Endothelial cell of umbilical vein (primary cell): ENCODE results near the gene SEMA4D. TPM values are rescaled to one million over a fixed set of nuclear protein-coding genes. Genes with fewer than 3 reads are reported as not detected.

ENCODE experiments used
- BruUV-seq: library from RNA; stranded (reverse); fragments of 400-500 nt; replicated peaks from 2 replicates; lab custom pipeline; 2021; lab: Mats Ljungman, UMichigan
- CTCF ChIA-PET: fragments of 300-600, 350-600 bp; sonication (Branson Sonifier 250); formaldehyde crosslinking; loops from one replicate; lab custom pipeline; 2021; ENCODE audit warnings: antibody characterized with exemption, inconsistent platforms; lab: Charles Lee
- POLR2A ChIA-PET: fragments of 300-600, 350-600 bp; sonication (Branson Sonifier 250); formaldehyde crosslinking; loops from one replicate; lab custom pipeline; 2021; ENCODE audit warnings: antibody characterized with exemption, inconsistent platforms; lab: Charles Lee
- DNase-seq: peaks from one replicate; pipeline ENCODE4 v3.0.0-alpha.2; 2011; ENCODE audit warnings: low read depth, low spot score
- FAIRE-seq: peaks from 2 replicates; lab custom pipeline; 2011; peaks lifted over from hg19 to GRCh38; lab: Jason Lieb, UNC
- H2AFZ ChIP-seq: 2 replicates; pipeline ENCODE4 v1.6.0; 2012; ENCODE audit warnings: low read depth, low read length, control low read depth, inconsistent platforms
- H3K27ac ChIP-seq: 2 replicates; pipeline ENCODE4 v1.5.1; 2011; ENCODE audit warnings: low read depth, mild to moderate bottlenecking, control low read depth, low read length, moderate library complexity; ENCODE audit not compliant: insufficient read depth
- H3K27me3 ChIP-seq, 2 experiments: 2 replicates each; pipeline versions ENCODE4 v1.6.0 to v1.6.1; 2011; ENCODE audit warnings: low read length in 2 of 2, mixed read lengths in 1 of 2; ENCODE audit not compliant: control insufficient read depth in 2 of 2, insufficient read depth in 2 of 2
- H3K36me3 ChIP-seq, 2 experiments: 2 replicates in 1 of 2; 3 replicates in 1 of 2; pipeline ENCODE4 v1.5.1; 2011; ENCODE audit warnings: low read length in 2 of 2, mild to moderate bottlenecking in 1 of 2, moderate library complexity in 1 of 2; ENCODE audit not compliant: control insufficient read depth in 2 of 2, insufficient read depth in 2 of 2; ENCODE audit errors: extremely low read depth in 1 of 2
- H3K4me1 ChIP-seq: 3 replicates; pipeline ENCODE4 v1.5.1; 2011; ENCODE audit warnings: mild to moderate bottlenecking, low read length; ENCODE audit not compliant: control insufficient read depth, insufficient read depth; ENCODE audit errors: extremely low read depth
- H3K4me2 ChIP-seq: 2 replicates; pipeline ENCODE4 v1.6.1; 2011; ENCODE audit warnings: low read length, control low read depth, mixed read lengths; ENCODE audit not compliant: insufficient read depth
- H3K4me3 ChIP-seq, 3 experiments: fragments of 200-600 bp in 1 of 3; sonication (generic), shearing (Covaris generic) in 1 of 3; replicated peaks in 1 of 3; 2 replicates each; pipeline ENCODE4 v1.5.1; 2011 to 2016; ENCODE audit warnings: control low read depth in 3 of 3, low read length in 3 of 3, mild to moderate bottlenecking in 2 of 3, inconsistent platforms in 1 of 3, low read depth in 1 of 3, moderate library complexity in 1 of 3; ENCODE audit not compliant: insufficient read depth in 1 of 3
- H3K79me2 ChIP-seq: 2 replicates; pipeline ENCODE4 v1.6.0; 2012; ENCODE audit warnings: low read length, inconsistent platforms; ENCODE audit not compliant: control insufficient read depth, insufficient read depth
- H3K9ac ChIP-seq: replicated peaks from 2 replicates; pipeline ENCODE3; 2011; ENCODE audit warnings: low read length, control low read depth; ENCODE audit not compliant: insufficient read depth; ENCODE audit errors: extremely low read depth
- H3K9me1 ChIP-seq: replicated peaks from 3 replicates; pipeline ENCODE4 v1.6.0; 2011; ENCODE audit warnings: mild to moderate bottlenecking, low read length; ENCODE audit not compliant: control insufficient read depth, insufficient read depth; ENCODE audit errors: extremely low read depth
- H3K9me3 ChIP-seq: replicated peaks from 2 replicates; pipeline ENCODE4 v1.5.1; 2012; ENCODE audit warnings: low read length, inconsistent platforms; ENCODE audit not compliant: control insufficient read depth, insufficient read depth
- H4K20me1 ChIP-seq: replicated peaks from 2 replicates; pipeline ENCODE3; 2011; ENCODE audit warnings: mild to moderate bottlenecking, low read length; ENCODE audit not compliant: control insufficient read depth, insufficient read depth; ENCODE audit errors: extremely low read depth
- CTCF ChIP-seq, 2 donors: IDR thresholded peaks; 1 replicate in 1 of 2; 2 replicates in 1 of 2; pipeline ENCODE4 v1.5.1; 2011; ENCODE audit warnings: low read length in 2 of 2, mild to moderate bottlenecking in 2 of 2, moderate library complexity in 2 of 2, control low read depth in 1 of 2, inconsistent platforms in 1 of 2, low read depth in 1 of 2; ENCODE audit not compliant: insufficient read depth in 1 of 2; ENCODE audit errors: extremely low read depth in 1 of 2
- EZH2 ChIP-seq: IDR thresholded peaks from 2 replicates; pipeline ENCODE4 v1.6.1; 2012; ENCODE audit warnings: borderline replicate concordance, low read depth, mild to moderate bottlenecking, moderate library complexity, low read length, inconsistent platforms; ENCODE audit not compliant: severe bottlenecking
- FOS ChIP-seq: IDR thresholded peaks from 2 replicates; pipeline ENCODE4 v1.6.1; 2011; ENCODE audit warnings: mild to moderate bottlenecking, low read length, moderate library complexity, borderline replicate concordance; ENCODE audit not compliant: insufficient read depth
- GATA2 ChIP-seq: IDR thresholded peaks from 2 replicates; pipeline ENCODE4 v1.7.0; 2011; ENCODE audit warnings: low read depth, mild to moderate bottlenecking, moderate library complexity, mixed read lengths, low read length; ENCODE audit not compliant: insufficient read length, insufficient read depth
- JUN ChIP-seq: IDR thresholded peaks from 2 replicates; pipeline ENCODE4 v1.6.1; 2011; ENCODE audit warnings: borderline replicate concordance, low read depth; ENCODE audit not compliant: insufficient read length, insufficient read depth
- MAX ChIP-seq: IDR thresholded peaks from 2 replicates; pipeline ENCODE4 v1.6.1; 2011; ENCODE audit not compliant: insufficient read depth, insufficient read length
- MYC ChIP-seq: IDR thresholded peaks from one replicate; pipeline ENCODE4 v1.6.1; 2011; ENCODE audit warnings: mild to moderate bottlenecking, low read depth, low read length
- POLR2A ChIP-seq: IDR thresholded peaks from 2 replicates; pipeline ENCODE4 v1.6.1; 2012; ENCODE audit warnings: low read depth, mild to moderate bottlenecking, control low read depth, low read length
- POLR2AphosphoS5 ChIP-seq: IDR thresholded peaks from 2 replicates; pipeline ENCODE4 v1.6.1; 2012; ENCODE audit warnings: low read depth, mild to moderate bottlenecking, control low read depth, low read length, moderate library complexity; ENCODE audit not compliant: insufficient read depth
- dilution Hi-C: fragments of 300-500 bp; cut with MboI; formaldehyde crosslinking; loops from one replicate; pipeline ENCODE4 v1.15.0; 2019; ENCODE audit warnings: low sequenced_read_pairs; ENCODE audit not compliant: extremely low pct_ligation_motif_present
- intact Hi-C: fragments of 100-400 bp; cut with micrococcal nuclease; formaldehyde crosslinking; loops from one replicate; pipeline ENCODE4 v1.10.0; 2022
- polyA plus RNA-seq, 4 experiments: library from polyadenylated mRNA; depleted of rRNA in 3 of 4; stranded (reverse) in 3 of 4; unstranded in 1 of 4; fragments of >200 nt; gene quantifications; 2 replicates each; pipeline versions ENCODE4 v1.2.1 to v1.2.3, GENCODE V29; 2011 to 2012; ENCODE audit warnings: missing spikeins in 1 of 4
- total RNA-seq: library from RNA; stranded (reverse); gene quantifications from 2 replicates; pipeline ENCODE4 v1.2.3, GENCODE V29; 2021

SEMA4D gene
- total and polyA plus RNA-seq, 2 donors (not counting 3 experiments of a cell fraction or from before 2014, with no cell fraction given) = 3.9 to 15.7 TPM

- H3K9ac ChIP-seq = no peak overlapping the region
- no peaks in the 10 kb centered on the region for H3K9me1 ChIP-seq
- FAIRE-seq (no peak), DNase-seq (no peak)
- no peak overlapping the region for H3K4me2 ChIP-seq
- no peak overlapping the region for H3K27ac ChIP-seq
- no peak for TF ChIP-seq JUN
- no peak for TF ChIP-seq EZH2
- no peak for TF ChIP-seq POLR2AphosphoS5
- no peak for TF ChIP-seq FOS
- TF ChIP-seq MAX = no peak
- TF ChIP-seq MYC = no peak
- TF ChIP-seq POLR2A = no peak
- no peak for TF ChIP-seq GATA2
- TF ChIP-seq CTCF (IDR thresholded peaks at IDR 0.05; ENCODE audit: extremely low read depth in 1 of 2, insufficient read depth in 1 of 2, low read depth in 1 of 2, low read length in 2 of 2) = no peak
- H2AFZ ChIP-seq = no peak overlapping the region
- BruUV-seq = no TSS peak
- H4K20me1 ChIP-seq = no peaks in the 10 kb centered on the region
- peaks cover 5% of the 10 kb centered on the region for H3K4me1 ChIP-seq
- no peaks in the 10 kb centered on the region for H3K9me3 ChIP-seq
- no peak overlapping the region for H3K4me3 ChIP-seq
- no peaks in the 10 kb centered on the region for H3K36me3 ChIP-seq
- no peaks in the 10 kb centered on the region for H3K27me3 ChIP-seq
- ChIA-PET POLR2A (no interaction called here), CTCF (interaction anchor here (4.7 kb wide), 1 partner anchor 20 kb away, joined by 29 read pairs; no protein-coding TSS in a partner anchor)
- intact Hi-C loops (no loop called here), dilution Hi-C loops (no loop called here)
- H3K79me2 ChIP-seq = no peaks in the 10 kb centered on the region
These were observed 30.6 kb upstream of the SEMA4D start for GRCh38 chr9:89528540-89528939.
